Pancreas (tissue), 10 donors: ENCODE results near the gene RNPEPL1. TPM values are rescaled to one million over a fixed set of nuclear protein-coding genes. Genes with fewer than 3 reads are reported as not detected.

Source experiments
- ATAC-seq, 4 donors: fragments of 200-7000 bp; cut with Tn5 transposase; one replicate each; pipeline versions ENCODE4 v1.8.0 to v1.9.1; 2020; ENCODE audit warnings: mild to moderate bottlenecking in 4 of 4, moderate library complexity in 4 of 4
- DNase-seq, 6 donors: peaks; one replicate each; pipeline ENCODE4 v3.0.0-alpha.2; 2020
- FAIRE-seq: peaks from 2 replicates; lab custom pipeline; 2012; peaks lifted over from hg19 to GRCh38; lab: Jason Lieb, UNC
- H3K27ac ChIP-seq, 4 donors: fragments of 200-600 bp; sonication (generic); 1 replicate in 3 of 4; 2 replicates in 1 of 4; pipeline versions ENCODE4 v1.5.0 to v1.8.0; 2020
- H3K27me3 ChIP-seq, 4 donors: fragments of 200-600 bp; one replicate each; pipeline ENCODE4 v1.8.0; 2021
- H3K36me3 ChIP-seq, 3 donors: fragments of 200-600 bp; sonication (generic) in 1 of 3; one replicate each; pipeline versions ENCODE4 v1.5.0 to v1.8.0; 2020 to 2021
- H3K4me1 ChIP-seq, 3 donors: fragments of 200-600 bp; one replicate each; pipeline ENCODE4 v1.8.0; 2021
- H3K4me3 ChIP-seq, 4 donors: fragments of 200-600 bp; sonication (generic) in 2 of 4; one replicate each; pipeline versions ENCODE4 v1.5.0 to v1.8.0; 2020 to 2021
- H3K9me3 ChIP-seq, 4 donors: fragments of 200-600 bp; one replicate each; pipeline ENCODE4 v1.8.0; 2021
- WGBS, 2 donors: extraction: QIAGEN DNeasy Blood & Tissue Kit; methylation state at CpG; one replicate each; pipeline ENCODE4 v1.1.7; 2013; 5-methylcytosine and 5-hydroxymethylcytosine counted together
- intact Hi-C, 3 donors: fragments of 100-400 bp; cut with DNase I; formaldehyde crosslinking; loops; one replicate each; pipeline versions ENCODE4 v1.11.1 to v1.14.2; 2022
- polyA plus RNA-seq, 2 donors: library from polyadenylated mRNA; stranded (reverse); fragments of 200-250 nt; gene quantifications; one replicate each; pipeline ENCODE4 v1.2.3, GENCODE V29; 2013
- total RNA-seq, 6 donors: library from RNA; stranded (reverse); fragmentation: NEBNext Ultra II Directional in 4 of 6; extraction: Animal tissue kit (Norgen Biotek cat#: 25700) in 4 of 6; gene quantifications; one replicate each; pipeline versions ENCODE4 v1.2.1 to v1.2.4, GENCODE V29; 2021 to 2023
- TF ChIP-seq, protein P1 (sequence below), 4 donors: fragments of 200-600 bp; sonication (generic) in 3 of 4; IDR thresholded peaks; one replicate each; pipeline versions ENCODE4 v1.5.0 to v1.8.0; 2021; ENCODE audit warnings: antibody characterized with exemption in 4 of 4
- donor health status: healthy with polysubstance abuse.
- donor health status: DM: no; HTN: no; CAD: no; lungs with moderate emphysema.
- donor health status: DM: no; HTN: no; CAD: no.
- donor health status: control.
- donor health status: control.
- donor health status: Bipolar disorder and iron deficiency.
- donor health status: DM: yes; HTN: yes; CAD: no.
- donor health status: DM: no; HTN: no; CAD: no.
- donor health status: DM: no; HTN: no; CAD: no.
- donor health status: DM: yes; HTN: yes; CAD: no.

RNPEPL1 gene
- total and polyA plus RNA-seq, 8 donors: 37.1 to 195 (median 43.9) TPM

GRCh38 chr2:240584486-240585031 is 16.3 kb downstream of the RNPEPL1 start:
- Histone ChIP-seq H3K4me1 (peaks cover 18 to 35% (median 21%) of the 10 kb centered on the region in 3 donors), H3K4me3 (peak overlapping the region in 2 of 4 donors; percentile 90 to 96), H3K27me3 (no peaks in the 10 kb centered on the region), H3K36me3 (peaks cover 0 to 6% (median 0%) of the 10 kb centered on the region in 3 donors), H3K27ac (no peak overlapping the region), H3K9me3 (no peaks in the 10 kb centered on the region)
- WGBS, 2 donors: 76 to 79% methylated on average over 4 of the region's 4 CpGs
- DNase-seq: peak in 2 of 6 donors; percentile 37 to 40
- no peak for FAIRE-seq
- intact Hi-C loops: no loop called here
- no peak for ATAC-seq
- TF ChIP-seq, protein P1, sequence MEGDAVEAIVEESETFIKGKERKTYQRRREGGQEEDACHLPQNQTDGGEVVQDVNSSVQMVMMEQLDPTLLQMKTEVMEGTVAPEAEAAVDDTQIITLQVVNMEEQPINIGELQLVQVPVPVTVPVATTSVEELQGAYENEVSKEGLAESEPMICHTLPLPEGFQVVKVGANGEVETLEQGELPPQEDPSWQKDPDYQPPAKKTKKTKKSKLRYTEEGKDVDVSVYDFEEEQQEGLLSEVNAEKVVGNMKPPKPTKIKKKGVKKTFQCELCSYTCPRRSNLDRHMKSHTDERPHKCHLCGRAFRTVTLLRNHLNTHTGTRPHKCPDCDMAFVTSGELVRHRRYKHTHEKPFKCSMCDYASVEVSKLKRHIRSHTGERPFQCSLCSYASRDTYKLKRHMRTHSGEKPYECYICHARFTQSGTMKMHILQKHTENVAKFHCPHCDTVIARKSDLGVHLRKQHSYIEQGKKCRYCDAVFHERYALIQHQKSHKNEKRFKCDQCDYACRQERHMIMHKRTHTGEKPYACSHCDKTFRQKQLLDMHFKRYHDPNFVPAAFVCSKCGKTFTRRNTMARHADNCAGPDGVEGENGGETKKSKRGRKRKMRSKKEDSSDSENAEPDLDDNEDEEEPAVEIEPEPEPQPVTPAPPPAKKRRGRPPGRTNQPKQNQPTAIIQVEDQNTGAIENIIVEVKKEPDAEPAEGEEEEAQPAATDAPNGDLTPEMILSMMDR (IDR thresholded peaks at IDR 0.05): no peak

DNA sequence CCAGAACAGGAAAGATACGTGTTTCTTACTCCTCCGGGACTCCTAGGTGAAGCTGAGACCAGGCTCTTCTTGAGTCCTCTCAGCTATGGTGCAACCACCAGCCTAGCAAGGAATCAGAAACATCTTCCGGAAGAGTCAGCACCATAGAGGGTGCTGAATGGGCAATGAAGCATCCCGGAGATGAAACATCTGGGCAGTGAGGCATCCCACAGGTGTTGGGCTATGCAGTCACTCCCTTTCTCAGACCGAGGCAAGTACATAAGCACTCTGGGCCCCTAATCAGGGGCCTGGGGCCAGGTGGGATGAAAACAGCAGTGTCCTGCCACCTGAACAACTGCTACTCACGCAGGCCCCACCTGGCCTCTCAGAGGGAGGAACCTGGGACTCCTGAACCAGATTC is 16.8 kb downstream of the RNPEPL1 start:
- H3K27me3 ChIP-seq: no peaks in the 10 kb centered on the region
- H3K27ac ChIP-seq: no peak overlapping the region
- H3K4me1 ChIP-seq: peaks cover 15 to 29% (median 17%) of the 10 kb centered on the region in 3 donors
- DNase-seq (peak in 2 of 6 donors; percentile 20 to 30), FAIRE-seq (no peak), ATAC-seq (no peak)
- intact Hi-C loops: no loop called here
- WGBS, 2 donors: 57 to 70% methylated on average over 6 of the region's 6 CpGs
- no peaks in the 10 kb centered on the region for H3K9me3 ChIP-seq
- peak overlapping the region; percentile 90 to 96 (median 94) for H3K4me3 ChIP-seq
- peaks cover 0 to 8% (median 0%) of the 10 kb centered on the region in 3 donors for H3K36me3 ChIP-seq
- TF ChIP-seq, protein P1 (IDR thresholded peaks at IDR 0.05): no peak

DNA sequence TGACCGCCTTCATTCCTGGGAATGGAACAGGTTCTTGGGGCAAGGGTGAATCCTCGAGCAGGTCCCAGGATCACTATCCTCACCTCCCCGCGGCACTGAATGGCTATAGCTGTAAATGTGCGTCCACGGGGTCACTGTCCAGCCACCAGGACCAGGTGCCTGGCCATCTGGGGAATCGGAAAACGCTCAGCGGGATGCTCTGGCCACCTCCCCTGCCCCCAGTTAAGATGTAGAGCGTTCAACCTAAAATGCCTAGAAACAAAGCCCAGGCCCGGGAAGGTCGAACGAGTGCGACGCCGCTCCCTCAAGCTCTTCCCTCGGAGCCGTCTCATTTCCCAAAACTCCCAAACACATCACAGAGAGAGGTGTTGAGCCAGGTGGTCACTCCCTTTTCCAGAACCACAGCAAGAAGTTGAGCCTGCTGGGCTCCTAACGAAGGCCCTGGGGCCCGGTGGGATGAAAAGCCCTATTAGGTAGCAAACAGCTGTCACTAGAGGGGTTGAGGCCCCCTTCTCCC is 17.5 kb downstream of the RNPEPL1 start:
- Histone ChIP-seq H3K9me3 (no peaks in the 10 kb centered on the region), H3K4me3 (peak overlapping the region; percentile 90 to 96 (median 94)), H3K4me1 (peaks cover 10 to 24% (median 13%) of the 10 kb centered on the region in 3 donors), H3K27ac (peak overlapping the region; percentile 74 to 95 (median 84)), H3K36me3 (peaks cover 0 to 8% (median 0%) of the 10 kb centered on the region in 3 donors), H3K27me3 (no peaks in the 10 kb centered on the region)
- WGBS, 2 donors: 0 to 2% methylated on average over 20 of the region's 20 CpGs
- DNase-seq (peak in 3 of 6 donors; percentile 26 to 53 (median 31)), FAIRE-seq (no peak), ATAC-seq (no peak)
- TF ChIP-seq, protein P1 (IDR thresholded peaks at IDR 0.05): no peak
- intact Hi-C loops: no loop called here

GRCh38 chr2:240586198-240586918 is 18.1 kb downstream of the RNPEPL1 start, which contains the start of gene CAPN10:
CAPN10 (plus strand) TSS chr2:240586734; CDS start chr2:240586912, 178 bp downstream.
- no peak for FAIRE-seq
- TF ChIP-seq, protein P1 (IDR thresholded peaks at IDR 0.05): no peak
- peaks cover 0 to 8% (median 0%) of the 10 kb centered on the region in 3 donors for H3K36me3 ChIP-seq
- intact Hi-C loops: no loop called here
- WGBS, 2 donors: 0% methylated on average over 66 to 88 of the region's 88 CpGs
- no peaks in the 10 kb centered on the region for H3K27me3 ChIP-seq
- DNase-seq: peak; percentile 96 to 99 (median 98)
- peak; percentile 96 to 98 (median 98) for ATAC-seq
- no peaks in the 10 kb centered on the region for H3K9me3 ChIP-seq
- H3K27ac ChIP-seq: peak within 1 kb of the TSS; percentile 74 to 95 (median 84)
- H3K4me3 ChIP-seq: peak within 1 kb of the TSS; percentile 90 to 96 (median 94)
- peaks cover 10 to 23% (median 13%) of the 10 kb centered on the region in 3 donors for H3K4me1 ChIP-seq
